Measurements from ENCODE around the gene PPP6C.

DNA sequence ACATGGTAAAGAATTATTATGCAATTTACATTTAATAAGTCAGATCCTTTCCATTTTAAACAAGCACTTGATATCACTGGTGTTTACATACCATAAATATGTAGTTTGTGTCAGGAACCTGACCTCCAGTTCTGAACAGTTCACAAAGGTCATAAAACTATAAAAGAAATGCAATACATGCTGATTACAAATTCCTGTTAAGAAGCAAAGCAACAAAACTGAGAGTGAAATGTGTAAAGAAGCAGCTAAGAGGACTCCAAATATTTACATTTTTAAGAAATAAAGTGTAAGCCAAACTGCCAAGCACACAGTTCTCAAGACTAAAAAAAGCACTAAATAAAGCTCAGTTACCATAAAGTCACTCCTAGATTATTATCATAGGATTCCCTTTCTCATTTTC, 28.9 kb downstream of the PPP6C start:
- TF ChIP-seq TAF1 (IDR thresholded peaks at IDR 0.05; ENCODE audit: borderline replicate concordance, low read depth, low read length), result no peak
- TF ChIP-seq POLR2A (IDR thresholded peaks at IDR 0.05; ENCODE audit: low read depth, low read length), result no peak
